Left forelimb (tissue), 1 donor: ENCODE results near the gene MEF2C.
"Not testable (repeated sequence)": the region's sequence is repeated elsewhere in the genome, so short reads cannot be mapped to it uniquely, and the experiment has no call there.

Experiments
- DNase-seq: peaks from one replicate; pipeline ENCODE4 v3.0.0-alpha.2; 2018; ENCODE audit warnings: low spot score

The MEF2C gene

GRCh38 chr5:88803309-88803708 is 79.7 kb downstream of the MEF2C start:
- no peak for DNase-seq

- no peak for DNase-seq
Observed at GRCh38 chr5:88799938-88800535, 82.9 kb downstream of the MEF2C start.

- not testable (repeated sequence) for DNase-seq
Observed at GRCh38 chr5:88798933-88799332, 84.1 kb downstream of the MEF2C start.

DNA sequence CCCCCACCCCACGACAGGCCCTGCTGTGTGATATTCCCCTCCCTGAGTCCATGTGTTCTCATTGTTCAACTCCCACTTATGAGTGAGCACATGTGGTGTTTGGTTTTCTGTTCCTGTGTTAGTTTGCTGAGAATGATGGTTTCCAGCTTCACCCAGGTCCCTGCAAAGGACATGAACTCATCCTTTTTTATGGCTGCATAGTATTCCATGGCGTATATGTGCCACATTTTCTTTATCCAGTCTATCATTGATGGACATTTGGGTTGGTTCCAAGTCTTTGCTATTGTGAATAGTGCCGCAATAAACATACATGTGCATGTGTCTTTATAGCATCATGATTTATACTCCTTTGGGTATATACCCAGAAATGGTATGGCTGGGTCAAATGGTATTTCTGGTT is 89.2 kb downstream of the MEF2C start:
- DNase-seq: not testable (repeated sequence)

- no peak for DNase-seq
Observed at GRCh38 chr5:88792144-88792840, 90.7 kb downstream of the MEF2C start.

DNA sequence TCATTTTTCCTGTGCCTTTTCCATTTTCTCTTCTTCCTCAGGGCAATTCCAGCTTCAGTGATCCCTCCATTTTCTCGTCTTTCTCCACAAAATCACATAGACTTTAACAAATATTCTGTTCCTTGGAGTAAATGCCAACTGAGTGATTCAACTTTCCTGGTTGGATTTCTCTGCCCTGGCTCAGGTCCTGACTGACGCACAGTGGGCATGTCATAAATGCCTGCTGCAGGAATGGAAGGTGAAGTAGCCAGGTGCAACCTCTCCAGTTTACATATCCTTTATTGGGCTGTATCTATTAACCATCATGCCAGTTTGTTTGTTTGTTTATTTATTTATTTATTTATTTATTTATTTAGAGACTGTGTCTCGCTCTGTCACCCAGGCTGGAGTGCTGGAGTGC is 95.1 kb downstream of the MEF2C start:
- DNase-seq: no peak

- no peak for DNase-seq
Observed at GRCh38 chr5:88786789-88787188, 96.2 kb downstream of the MEF2C start.

DNA sequence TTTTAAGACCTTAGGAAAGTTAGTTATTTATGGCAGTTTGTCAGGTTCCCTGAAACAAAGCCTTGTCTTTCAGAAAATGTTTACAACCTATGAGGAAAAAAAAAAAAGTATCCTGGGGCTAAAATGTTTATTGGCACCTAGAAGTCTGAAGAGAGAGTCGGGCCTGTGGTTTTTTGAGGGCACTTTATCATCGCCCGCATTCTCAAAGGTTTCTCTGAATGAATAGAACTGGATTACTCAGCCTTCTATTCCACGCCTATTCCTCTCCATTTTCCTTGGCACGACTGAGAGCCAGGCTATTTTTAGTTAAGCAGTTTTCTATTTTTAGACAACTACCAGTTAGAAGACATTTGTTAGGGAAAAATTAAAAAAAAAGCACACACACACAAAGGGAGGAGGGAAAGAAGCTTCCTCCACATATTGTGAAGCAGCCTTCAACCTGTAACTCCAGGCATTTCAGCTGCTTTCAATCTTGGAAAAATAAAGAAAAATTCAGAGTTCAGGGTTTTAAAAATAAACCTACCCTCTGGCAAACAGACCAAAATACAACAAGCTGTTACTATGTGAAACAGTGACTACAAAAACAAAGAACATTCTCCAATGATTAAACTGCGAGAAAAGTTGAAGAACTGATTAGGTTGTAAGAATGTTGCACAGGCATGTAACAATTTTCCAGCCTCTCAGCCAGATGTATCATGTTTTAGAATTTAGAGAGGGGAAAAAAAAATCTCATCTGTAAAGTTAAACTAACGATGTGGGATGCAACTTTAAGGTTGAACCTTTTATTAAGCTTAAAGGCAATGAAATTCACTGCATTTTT is 97.0 kb downstream of the MEF2C start:
- DNase-seq: no peak

GRCh38 chr5:88782571-88782970 is 100.4 kb downstream of the MEF2C start:
- no peak for DNase-seq

GRCh38 chr5:88780736-88781135 is 102.2 kb downstream of the MEF2C start:
- DNase-seq: no peak

DNA sequence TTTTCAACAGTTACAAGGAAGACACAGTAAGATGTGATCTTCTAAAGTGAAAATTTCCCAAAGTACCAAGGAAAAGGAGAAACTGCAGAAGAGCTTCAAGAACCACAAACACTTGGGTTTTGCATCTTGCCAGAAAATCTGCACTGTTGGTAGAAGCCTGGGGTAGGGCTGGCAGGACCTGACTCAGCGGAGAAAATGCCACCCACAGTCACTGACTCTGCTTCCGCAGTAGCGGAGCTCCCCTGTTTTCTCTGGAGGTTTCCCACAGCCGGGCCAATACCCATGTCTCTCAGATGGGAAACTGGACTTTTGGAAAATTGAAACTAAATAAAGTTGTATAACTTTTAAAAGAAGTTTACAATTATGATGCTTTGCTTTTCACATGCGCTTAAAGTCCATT is 104.2 kb downstream of the MEF2C start:
- no peak for DNase-seq

- DNase-seq: no peak
Observed at GRCh38 chr5:88776692-88777091, 106.3 kb downstream of the MEF2C start.

DNA sequence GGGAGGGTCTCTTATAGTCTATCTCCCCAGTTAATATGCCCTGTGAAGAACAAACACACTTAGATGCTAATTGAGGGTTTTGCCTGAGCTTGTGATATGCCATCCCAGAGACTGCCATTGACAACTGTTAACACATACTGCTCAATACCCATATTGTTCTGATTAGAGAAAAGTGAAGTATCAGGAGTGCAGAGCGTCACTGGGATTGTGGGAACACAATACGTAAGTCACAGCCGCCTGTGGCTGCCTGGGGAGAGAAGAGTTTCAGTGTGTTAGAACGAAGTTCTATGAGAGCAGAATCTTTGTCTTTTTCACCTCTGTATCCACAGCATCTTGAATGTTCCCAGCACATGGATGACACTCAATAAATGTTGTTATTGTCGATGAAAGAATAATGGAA is 110.2 kb downstream of the MEF2C start:
- no peak for DNase-seq

GRCh38 chr5:88772047-88772446 is 110.9 kb downstream of the MEF2C start:
- DNase-seq: no peak

DNA sequence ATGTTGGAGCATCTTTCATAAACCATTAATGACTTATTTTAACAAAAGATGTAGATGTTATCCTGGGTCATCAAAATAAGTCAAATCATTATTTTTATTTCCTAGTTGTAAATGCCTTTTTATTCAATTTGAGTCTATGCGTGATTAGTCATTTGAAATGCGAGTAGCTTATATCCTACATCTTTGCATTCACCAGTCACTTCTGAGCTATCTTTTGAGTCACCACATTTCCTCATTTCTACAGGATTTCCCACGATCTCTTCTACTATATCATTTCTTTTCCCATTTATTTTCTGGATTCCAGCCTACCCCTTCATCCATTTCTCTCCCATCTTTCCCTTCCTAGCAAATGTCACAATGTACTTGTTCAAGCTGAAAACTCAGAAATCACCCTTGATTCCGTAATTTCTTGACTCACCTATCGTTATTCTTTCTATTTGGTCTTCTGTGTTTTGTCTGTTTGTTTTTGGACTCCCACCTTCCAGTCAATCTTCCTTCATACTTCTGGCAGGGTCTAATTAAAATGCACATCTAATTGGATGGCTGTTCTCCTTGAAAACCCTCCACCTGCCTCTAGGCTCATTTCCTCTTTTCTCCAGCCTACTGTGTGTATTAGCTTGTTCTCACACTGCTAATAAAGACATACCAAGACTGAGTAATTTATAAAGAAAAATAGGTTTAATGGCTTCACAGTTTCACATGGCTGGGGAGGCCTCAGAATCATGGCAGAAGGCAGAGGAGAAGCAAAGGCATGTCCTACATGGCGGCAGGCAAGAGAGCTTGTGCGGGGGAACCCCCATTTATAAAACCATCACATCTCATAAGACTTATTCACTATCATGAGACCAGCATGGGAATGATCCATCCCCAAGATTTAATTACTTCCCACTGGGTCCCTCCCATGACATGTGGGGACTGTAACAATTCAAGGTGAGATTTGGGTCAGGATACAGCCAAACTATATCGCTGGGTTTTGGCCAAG is 112.4 kb downstream of the MEF2C start:
- no peak for DNase-seq

DNA sequence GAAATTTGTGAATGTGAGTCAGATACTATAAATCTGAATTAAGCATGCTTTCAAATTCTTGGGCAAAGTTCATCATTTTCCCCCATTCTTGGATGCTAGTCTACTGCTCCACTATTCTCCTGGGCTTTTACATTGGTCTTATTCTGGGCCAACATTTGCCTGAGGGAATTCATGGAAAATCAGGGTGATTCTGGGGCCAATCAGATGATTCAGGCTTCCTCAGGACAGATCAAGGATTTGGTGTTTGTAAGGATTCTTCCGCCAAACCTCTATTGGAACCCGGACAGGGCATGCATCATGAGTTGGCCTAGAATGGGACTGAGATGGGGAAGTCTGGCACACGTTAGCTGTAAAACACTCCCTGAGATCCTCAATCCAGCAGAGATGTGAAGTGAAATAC is 113.8 kb downstream of the MEF2C start:
- no peak for DNase-seq

- no peak for DNase-seq
Observed at GRCh38 chr5:88768411-88768810, 114.6 kb downstream of the MEF2C start.

- no peak for DNase-seq
Observed at GRCh38 chr5:88765798-88766197, 117.2 kb downstream of the MEF2C start.

- DNase-seq: no peak
Observed at GRCh38 chr5:88765171-88765570, 117.8 kb downstream of the MEF2C start.

DNA sequence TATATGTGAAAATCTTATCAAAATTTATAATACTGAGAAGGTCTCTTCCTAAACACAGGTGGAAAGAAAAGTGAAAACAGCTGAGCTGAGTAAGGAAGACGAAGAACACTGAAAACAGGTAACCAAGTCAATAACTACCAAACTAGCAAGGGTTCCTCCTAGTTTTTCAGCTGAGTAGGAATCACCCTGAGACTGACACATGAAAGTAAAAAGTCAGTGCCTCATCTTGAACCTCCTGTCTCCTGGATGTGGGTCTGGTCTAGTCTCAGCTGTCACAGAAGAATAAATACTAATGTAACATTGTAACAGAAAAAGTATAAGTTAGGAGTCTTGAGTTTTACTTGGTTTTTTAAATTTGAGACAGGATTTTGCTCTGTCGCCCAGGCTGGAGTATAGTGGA is 121.0 kb downstream of the MEF2C start:
- DNase-seq: no peak

GRCh38 chr5:88761269-88761850 is 121.6 kb downstream of the MEF2C start:
- DNase-seq: no peak

GRCh38 chr5:88760527-88760926 is 122.5 kb downstream of the MEF2C start:
- no peak for DNase-seq
